ENCODE measurements around the gene PVR.

DNA sequence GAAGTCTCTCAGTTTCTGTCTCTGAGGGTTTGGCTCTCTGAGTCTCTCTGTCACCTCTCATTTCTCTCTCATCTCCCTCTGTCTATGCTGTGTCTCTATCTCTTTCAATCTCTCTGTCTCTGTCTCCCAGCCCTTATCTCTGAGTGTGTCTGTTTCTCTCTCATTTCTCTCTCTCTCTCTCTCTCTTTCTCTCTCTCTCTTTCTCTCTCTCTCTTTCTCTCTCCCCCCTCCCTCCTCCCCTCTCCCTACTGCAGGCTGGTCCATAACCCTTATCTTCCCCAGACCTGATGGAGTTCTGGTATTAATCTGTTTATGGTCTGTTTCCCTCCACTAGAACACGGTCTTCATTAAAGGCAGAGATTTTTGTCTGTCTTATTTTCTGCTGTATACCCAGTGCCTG lies 1.3 kb upstream of the PVR start:
- no peak for TF ChIP-seq CTCF (IDR thresholded peaks at IDR 0.05; ENCODE audit: borderline replicate concordance, extremely low read depth, low read length, poor library complexity, severe bottlenecking)
- TF ChIP-seq EZH2 (IDR thresholded peaks at IDR 0.05; ENCODE audit: borderline replicate concordance, low read depth, low read length, severe bottlenecking) = no peak

Data from DND-41 (cell line).